Body of pancreas (tissue), 4 donors: ENCODE results near the gene ZNF423. TPM values are rescaled to one million over a fixed set of nuclear protein-coding genes. Genes with fewer than 3 reads are reported as not detected.

Experiments
- ATAC-seq: fragments of 150-250 bp; one replicate; pipeline ENCODE4 v1.9.1; 2016
- DNase-seq, 4 donors: peaks; one replicate each; pipeline ENCODE4 v3.0.0-alpha.2; 2019
- H3K27ac ChIP-seq, 4 donors: fragments of 200-600 bp; sonication (generic); 1 replicate in 3 of 4; 2 replicates in 1 of 4; pipeline versions ENCODE4 v1.5.1 to v1.6.1; 2016 to 2019; ENCODE audit warnings: mild to moderate bottlenecking in 1 of 4, mixed read lengths in 1 of 4, moderate library complexity in 1 of 4
- H3K27me3 ChIP-seq, 2 donors: fragments of 200-600 bp; sonication (generic); one replicate each; pipeline ENCODE4 v1.6.0; 2016; ENCODE audit warnings: mild to moderate bottlenecking in 1 of 2
- H3K36me3 ChIP-seq, 2 donors: fragments of 200-600 bp; sonication (generic); replicated peaks in 1 of 2; 2 replicates each; pipeline ENCODE4 v1.5.1; 2016; ENCODE audit warnings: low read depth in 2 of 2; ENCODE audit not compliant: insufficient read depth in 1 of 2
- H3K4me1 ChIP-seq: fragments of 200-600 bp; sonication (generic); one replicate; pipeline ENCODE4 v1.6.0; 2016
- H3K4me3 ChIP-seq, 2 donors: fragments of 200-600 bp; sonication (generic); 1 replicate in 1 of 2; 2 replicates in 1 of 2; pipeline ENCODE4 v1.5.1; 2016 to 2019
- H3K9me3 ChIP-seq, 3 donors: fragments of 200-600 bp; sonication (generic); 1 replicate in 2 of 3; 2 replicates in 1 of 3; pipeline ENCODE4 v1.5.1; 2016
- CTCF ChIP-seq, 7 experiments: fragments of 450-650 bp in 4 of 7; fragments of 200-600 bp in 3 of 7; sonication (generic) in 3 of 7; IDR thresholded peaks; one replicate each; pipeline ENCODE4 v1.5.1; 2016 to 2019; ENCODE audit warnings: antibody characterized with exemption in 7 of 7
- POLR2A ChIP-seq, 3 donors: fragments of 450-650 bp; IDR thresholded peaks; one replicate each; pipeline ENCODE4 v1.6.1; 2016; ENCODE audit warnings: antibody characterized with exemption in 3 of 3, mild to moderate bottlenecking in 2 of 3
- WGBS, 2 donors: methylation state at CpG; one replicate each; pipeline ENCODE4 v1.1.5; 2017; 5-methylcytosine and 5-hydroxymethylcytosine counted together
- intact Hi-C: fragments of 100-400 bp; cut with DNase I; formaldehyde crosslinking; loops from one replicate; pipeline ENCODE4 v1.15.1; 2023
- total RNA-seq, 2 donors: library from RNA; depleted of rRNA; stranded (reverse); fragments of >200 nt; gene quantifications; one replicate each; pipeline ENCODE4 v1.1.0, GENCODE V29; 2016

ZNF423 gene
- total RNA-seq, 2 donors from 2014 or later = 4.2 to 9.2 TPM

GRCh38 chr16:49502136-49502881 lies 353.6 kb downstream of the ZNF423 start:
- H3K27ac ChIP-seq = no peak overlapping the region

DNA sequence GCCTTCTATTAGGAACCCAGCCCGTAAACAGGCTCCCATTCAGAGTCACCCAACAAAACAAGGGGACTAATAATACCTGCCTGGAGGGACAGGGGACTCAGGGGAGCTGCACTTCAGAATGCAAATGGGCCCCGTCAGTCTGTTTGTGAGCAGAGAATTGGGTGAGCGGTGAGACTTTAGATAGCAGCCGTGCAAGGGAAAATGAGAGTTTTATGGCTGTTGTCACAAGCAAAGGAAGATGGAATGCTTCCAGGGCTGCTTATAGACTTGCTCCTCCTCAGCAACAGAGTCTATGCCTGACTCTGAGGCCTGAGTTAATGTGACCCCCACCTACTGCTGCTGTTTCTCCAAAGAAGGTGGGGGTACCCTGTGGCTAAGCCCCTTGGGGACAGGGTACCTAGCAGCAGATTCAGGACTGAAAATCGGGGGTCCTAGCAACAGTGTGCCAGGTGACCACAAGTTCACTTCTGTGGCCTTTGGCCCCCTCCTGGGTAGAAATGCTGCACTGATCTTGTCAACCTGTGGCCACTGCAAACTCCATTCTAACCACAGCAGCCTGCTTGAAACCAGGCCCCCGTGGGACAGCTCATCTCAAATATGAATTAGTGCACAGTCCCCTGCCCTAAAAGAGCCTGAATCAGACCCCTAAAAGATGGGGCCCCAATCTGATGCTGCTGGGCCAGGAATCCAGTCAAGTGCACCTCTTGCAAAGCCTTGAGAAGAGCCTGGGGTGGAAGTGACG lies 355.9 kb downstream of the ZNF423 start:
- Histone ChIP-seq H3K4me3 (no peak overlapping the region), H3K36me3 (no peaks in the 10 kb centered on the region), H3K27me3 (no peaks in the 10 kb centered on the region), H3K9me3 (no peaks in the 10 kb centered on the region), H3K4me1 (no peaks in the 10 kb centered on the region), H3K27ac (no peak overlapping the region)
- TF ChIP-seq CTCF (IDR thresholded peaks at IDR 0.05) (no peak), POLR2A (IDR thresholded peaks at IDR 0.05) (no peak)
- WGBS, 2 donors = 86 to 89% methylated on average over 6 to 7 of the region's 7 CpGs
- intact Hi-C loops = loop anchor here (10.0 kb wide), 1 partner anchor 415 kb away; no protein-coding TSS in a partner anchor
- DNase-seq (no peak), ATAC-seq (no peak)

More at GRCh38 chr16:49502136-49502881, 353.6 kb downstream of the ZNF423 start:
- Histone ChIP-seq H3K9me3 (no peaks in the 10 kb centered on the region), H3K36me3 (no peaks in the 10 kb centered on the region), H3K4me1 (no peaks in the 10 kb centered on the region), H3K4me3 (no peak overlapping the region), H3K27me3 (no peaks in the 10 kb centered on the region)
- TF ChIP-seq CTCF (IDR thresholded peaks at IDR 0.05) (no peak), POLR2A (IDR thresholded peaks at IDR 0.05) (no peak)
- no peak for ATAC-seq
- DNase-seq = no peak
- 87 to 90% methylated on average over 13 of the region's 13 CpGs for WGBS, 2 donors
- intact Hi-C loops = no loop called here

DNA sequence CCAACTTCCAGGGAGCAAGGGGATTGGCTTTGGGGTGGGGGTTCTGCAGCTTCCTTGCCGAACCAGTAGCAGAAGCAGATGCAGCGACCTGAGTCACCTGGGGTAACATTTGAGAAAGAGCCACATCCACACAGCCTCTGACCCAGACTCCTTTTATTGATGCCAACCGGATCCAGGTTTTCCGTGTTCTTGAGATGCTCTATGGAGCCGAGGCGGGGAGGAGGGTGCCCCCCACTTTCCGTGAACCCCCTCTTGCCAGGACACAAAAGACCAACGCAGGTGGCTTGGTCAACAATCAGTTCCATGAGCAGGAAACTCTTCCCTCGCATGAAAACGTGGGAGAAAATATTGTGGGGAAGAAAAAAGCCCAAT lies 356.5 kb downstream of the ZNF423 start:
- Histone ChIP-seq H3K9me3 (no peaks in the 10 kb centered on the region), H3K4me1 (no peaks in the 10 kb centered on the region), H3K36me3 (no peaks in the 10 kb centered on the region), H3K27ac (no peak overlapping the region), H3K4me3 (no peak overlapping the region), H3K27me3 (no peaks in the 10 kb centered on the region)
- WGBS, 2 donors = 86% methylated on average over 8 to 10 of the region's 10 CpGs
- DNase-seq = no peak
- no peak for ATAC-seq
- TF ChIP-seq POLR2A (IDR thresholded peaks at IDR 0.05) (no peak), CTCF (IDR thresholded peaks at IDR 0.05) (no peak)
- intact Hi-C loops = loop anchor here (10.0 kb wide), 1 partner anchor 415 kb away; no protein-coding TSS in a partner anchor

DNA sequence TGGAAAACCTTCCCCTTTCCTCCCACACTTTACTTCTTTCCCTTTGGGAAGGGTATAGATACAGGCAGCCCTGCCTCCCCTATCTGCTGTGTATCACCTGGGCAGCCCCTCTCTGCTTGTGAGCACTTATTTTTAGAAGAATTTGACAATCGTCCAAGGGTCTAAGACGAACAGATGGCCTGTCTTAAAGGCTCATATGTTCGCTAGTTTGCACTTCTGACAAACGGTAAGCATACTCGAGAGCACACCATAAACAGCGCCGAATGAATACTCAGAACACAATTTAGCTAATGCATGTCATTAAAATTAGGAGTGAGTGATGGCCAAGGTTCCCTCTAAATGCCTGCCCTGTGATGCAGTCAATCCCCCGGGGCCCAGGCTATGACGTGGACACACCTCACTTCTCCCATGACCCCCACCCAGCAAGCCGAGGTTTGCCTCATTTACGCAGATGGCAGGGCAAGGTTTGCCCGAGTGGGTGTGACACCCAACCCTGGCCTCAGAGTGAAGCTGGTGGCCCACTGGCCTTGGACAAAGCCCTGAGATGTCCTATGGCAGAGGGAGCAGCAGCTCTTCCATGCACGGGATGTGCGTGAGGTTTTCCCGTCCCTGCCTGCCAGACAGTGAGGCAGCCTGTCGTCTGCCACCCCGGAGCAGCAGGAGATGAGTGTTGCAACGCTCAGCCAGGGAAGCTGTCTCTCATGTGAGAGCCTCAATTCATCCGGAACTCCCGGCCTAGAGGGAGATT lies 357.1 kb downstream of the ZNF423 start:
- DNase-seq (no peak), ATAC-seq (no peak)
- TF ChIP-seq CTCF (IDR thresholded peaks at IDR 0.05) (no peak), POLR2A (IDR thresholded peaks at IDR 0.05) (no peak)
- intact Hi-C loops = loop anchor here (10.0 kb wide), 1 partner anchor 416 kb away; no protein-coding TSS in a partner anchor
- H3K4me1 ChIP-seq = no peaks in the 10 kb centered on the region
- no peaks in the 10 kb centered on the region for H3K36me3 ChIP-seq
- no peaks in the 10 kb centered on the region for H3K27me3 ChIP-seq
- H3K27ac ChIP-seq = no peak overlapping the region
- H3K4me3 ChIP-seq = no peak overlapping the region
- H3K9me3 ChIP-seq = no peaks in the 10 kb centered on the region
- WGBS, 2 donors = 76 to 86% methylated on average over 13 to 20 of the region's 20 CpGs
